NCI-H128 (cell line): ENCODE measurements around the gene MDP1.

Experiments
- DNase-seq: peaks from one replicate; lab custom pipeline; 2025; ENCODE audit not compliant: unreplicated experiment; lab: John Stamatoyannopoulos, UW

The MDP1 gene

GRCh38 chr14:24182110-24182882 is 33.6 kb downstream of the MDP1 start:
- no peak for DNase-seq

- no peak for DNase-seq
These were observed 34.3 kb downstream of the MDP1 start for GRCh38 chr14:24181371-24182077.

- DNase-seq, result no peak
These were observed 35.7 kb downstream of the MDP1 start for GRCh38 chr14:24179961-24180796.

- DNase-seq, result no peak
These were observed 36.4 kb downstream of the MDP1 start for GRCh38 chr14:24179294-24179960.

GRCh38 chr14:24178399-24179178 is 37.3 kb downstream of the MDP1 start:
- no peak for DNase-seq

- no peak for DNase-seq
These were observed 38.0 kb downstream of the MDP1 start for GRCh38 chr14:24177891-24178290.

GRCh38 chr14:24177041-24177825 is 38.6 kb downstream of the MDP1 start:
- no peak for DNase-seq

- no peak for DNase-seq
These were observed 39.3 kb downstream of the MDP1 start for GRCh38 chr14:24176599-24176998.

- no peak for DNase-seq
These were observed 43.0 kb downstream of the MDP1 start for GRCh38 chr14:24172871-24173281.

GRCh38 chr14:24172261-24172860 is 43.5 kb downstream of the MDP1 start:
- DNase-seq, result no peak

GRCh38 chr14:24171422-24172260 is 44.2 kb downstream of the MDP1 start, which contains the start of gene REC8:
Gene REC8 (plus strand): TSS chr14:24172080. CDS start chr14:24172553, 473 bp downstream.
- peak; percentile 97 for DNase-seq

- no peak for DNase-seq
These were observed 48.3 kb downstream of the MDP1 start for GRCh38 chr14:24167469-24168114.

GRCh38 chr14:24165785-24166184 is 50.1 kb downstream of the MDP1 start:
- no peak for DNase-seq

GRCh38 chr14:24164518-24164991 is 51.3 kb downstream of the MDP1 start:
- no peak for DNase-seq
